GM19240 (cell line): ENCODE results near the gene XKR8.

ENCODE experiments used
- DNase-seq: peaks from one replicate; pipeline ENCODE4 v3.0.0; 2011; ENCODE audit warnings: low spot score; ENCODE audit not compliant: insufficient read length

The XKR8 gene

DNA sequence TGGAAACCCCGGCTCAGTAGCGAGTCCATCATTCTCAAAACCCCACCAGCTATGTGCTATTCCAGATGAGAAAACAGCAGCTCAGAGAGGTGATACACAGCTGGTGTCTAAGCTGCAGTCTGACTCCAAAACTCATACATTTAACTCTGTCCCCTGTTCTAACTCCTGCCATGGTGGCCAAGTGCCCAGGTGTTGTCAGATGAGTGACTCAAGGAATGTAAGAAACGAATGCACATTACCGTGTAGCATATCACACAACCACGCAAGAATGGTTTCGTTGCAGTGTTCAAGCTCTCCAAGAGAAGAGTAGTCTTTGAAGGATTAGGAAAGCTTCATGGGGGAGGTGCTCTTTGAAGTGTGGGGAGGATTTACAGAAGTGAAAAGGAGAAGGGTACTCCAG is 4.7 kb upstream of the XKR8 start:
- no peak for DNase-seq

DNA sequence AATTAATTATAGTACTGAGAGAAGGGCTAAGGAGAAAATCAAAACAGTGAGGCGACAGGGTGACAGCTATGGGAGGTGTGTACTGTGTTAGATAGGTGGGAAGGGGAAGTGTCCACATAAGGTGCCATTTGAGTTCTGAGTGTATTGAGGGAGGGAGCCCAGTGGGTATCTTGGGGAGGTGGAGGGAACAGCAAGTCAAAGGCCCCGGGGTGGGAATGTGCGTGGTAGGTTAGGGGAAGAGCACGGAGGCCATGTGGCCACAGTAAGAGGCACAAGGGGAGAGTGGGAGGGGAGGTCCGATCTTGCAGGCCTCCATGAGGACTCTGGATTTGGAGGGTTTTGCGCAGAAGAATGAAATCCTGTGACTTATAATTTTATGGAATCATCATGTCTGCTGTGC is 3.0 kb upstream of the XKR8 start:
- DNase-seq: no peak

DNA sequence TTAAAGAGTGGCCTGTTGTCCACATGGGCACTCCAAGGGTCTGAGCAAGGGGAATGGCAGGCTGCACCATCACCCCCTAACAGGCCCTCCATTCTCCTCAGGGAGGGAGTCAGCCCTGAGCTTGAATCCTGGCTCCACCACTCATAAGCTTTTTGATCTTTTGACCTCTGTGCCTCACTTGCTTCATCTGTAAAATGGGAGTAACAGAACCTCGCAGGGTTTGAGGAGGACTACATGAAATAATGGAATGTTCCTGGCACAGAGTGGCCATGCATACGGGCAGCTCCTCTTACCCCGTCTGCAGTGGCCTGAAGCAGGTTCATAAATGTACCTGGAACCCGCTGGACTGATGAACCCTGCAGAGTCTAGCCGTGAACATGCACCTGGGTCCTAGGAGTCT is 2.1 kb upstream of the XKR8 start:
- no peak for DNase-seq

DNA sequence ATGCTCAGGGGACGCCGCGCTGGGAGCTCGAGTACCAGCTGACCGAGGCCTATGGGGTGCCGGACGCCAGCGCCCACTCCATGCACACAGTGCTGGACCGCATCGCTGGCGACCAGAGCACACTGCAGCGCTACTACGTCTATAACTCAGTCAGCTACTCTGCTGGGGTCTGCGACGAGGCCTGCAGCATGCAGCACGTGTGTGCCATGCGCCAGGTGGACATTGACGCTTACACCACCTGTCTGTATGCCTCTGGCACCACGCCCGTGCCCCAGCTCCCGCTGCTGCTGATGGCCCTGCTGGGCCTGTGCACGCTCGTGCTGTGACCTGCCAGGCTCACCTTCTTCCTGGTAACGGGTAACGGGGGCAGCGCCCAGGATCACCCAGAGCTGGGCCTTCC is 1.3 kb upstream of the XKR8 start:
- no peak for DNase-seq

DNA sequence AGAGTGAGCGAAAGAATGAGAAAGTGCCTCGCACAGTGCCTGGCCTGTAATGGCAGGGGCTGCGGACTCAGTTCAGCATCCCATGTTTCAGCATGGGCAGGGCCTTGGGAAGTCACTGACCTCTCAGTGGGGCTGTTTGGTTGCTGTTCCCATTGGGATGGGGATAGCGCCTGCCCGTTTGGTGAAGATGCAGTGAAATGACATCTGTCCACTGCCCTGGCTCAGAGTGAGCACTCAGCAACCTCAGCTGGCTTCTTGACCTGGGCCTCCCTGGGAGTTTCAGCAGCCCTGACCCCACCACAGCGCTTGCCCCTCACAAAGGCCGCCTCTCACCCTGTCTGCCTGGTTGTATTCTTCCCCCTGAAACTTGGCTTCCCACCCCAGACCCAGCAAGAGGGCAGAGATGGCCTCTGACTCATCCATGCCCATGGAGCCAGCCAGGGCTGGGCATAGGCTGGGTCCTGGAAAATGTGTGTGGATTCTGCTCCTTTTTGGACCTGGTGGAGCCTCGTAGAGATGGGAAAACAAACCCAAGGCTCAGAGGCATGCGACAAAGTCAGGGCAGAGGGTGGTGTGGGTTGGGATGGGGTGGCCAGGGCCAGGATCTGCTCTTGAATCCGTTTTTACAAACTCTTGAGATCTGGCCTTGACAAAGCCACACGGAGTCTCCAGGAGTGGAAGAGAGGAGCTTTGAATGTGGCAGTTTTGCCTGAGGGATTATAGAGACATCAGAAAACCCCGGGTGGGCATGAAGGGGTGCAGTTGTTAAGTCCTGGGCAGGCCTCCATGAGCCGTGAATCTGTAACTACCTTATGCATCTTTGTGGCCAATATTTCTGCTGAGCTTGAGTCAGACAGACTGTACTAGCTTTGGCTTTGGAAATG is 1.2 kb downstream of the XKR8 start:
- no peak for DNase-seq

DNA sequence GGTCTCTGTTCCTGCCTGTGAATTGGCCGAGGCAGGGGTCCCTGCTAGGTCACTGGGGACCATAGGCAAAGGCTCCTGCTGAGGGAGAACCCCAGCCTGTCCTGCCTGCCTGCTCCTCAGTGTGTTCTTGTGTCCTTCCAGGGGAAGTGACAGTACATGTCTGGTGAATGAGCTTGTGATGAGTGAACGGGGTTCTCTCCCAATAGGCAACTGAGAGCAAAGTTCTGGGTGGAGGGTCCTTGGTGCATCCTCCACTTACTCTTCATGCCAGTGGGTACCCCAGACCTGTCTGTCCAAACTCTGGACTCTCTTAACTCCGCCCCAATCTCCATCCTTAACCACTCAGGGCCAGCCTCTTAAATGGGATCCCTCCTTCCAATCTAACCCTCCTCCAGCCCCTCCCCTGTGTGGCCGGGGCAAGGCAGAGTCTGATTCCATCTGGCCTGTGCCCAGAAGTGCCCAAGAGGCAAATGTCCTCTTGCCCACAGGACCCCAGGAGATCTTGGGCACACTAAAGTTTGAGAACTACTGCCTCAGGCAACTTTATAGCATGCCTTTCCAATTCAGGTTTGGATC is 2.0 kb downstream of the XKR8 start:
- no peak for DNase-seq

DNA sequence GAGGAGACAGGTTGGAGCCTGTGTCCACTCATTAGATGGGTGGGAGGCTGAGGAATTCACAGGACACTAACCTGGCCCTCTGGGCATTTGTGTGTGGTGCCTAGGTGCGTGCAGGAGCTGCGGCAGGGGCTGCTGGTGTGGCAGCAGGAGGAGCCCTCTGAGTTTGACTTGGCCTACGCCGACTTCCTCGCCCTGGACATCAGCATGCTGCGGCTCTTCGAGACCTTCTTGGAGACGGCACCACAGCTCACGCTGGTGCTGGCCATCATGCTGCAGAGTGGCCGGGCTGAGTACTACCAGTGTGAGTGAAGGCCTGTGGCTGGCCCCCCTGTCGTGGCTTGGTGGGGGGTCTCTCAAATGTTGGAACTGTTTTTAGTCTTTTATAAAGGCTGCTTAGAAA is 3.6 kb downstream of the XKR8 start:
- no peak for DNase-seq

DNA sequence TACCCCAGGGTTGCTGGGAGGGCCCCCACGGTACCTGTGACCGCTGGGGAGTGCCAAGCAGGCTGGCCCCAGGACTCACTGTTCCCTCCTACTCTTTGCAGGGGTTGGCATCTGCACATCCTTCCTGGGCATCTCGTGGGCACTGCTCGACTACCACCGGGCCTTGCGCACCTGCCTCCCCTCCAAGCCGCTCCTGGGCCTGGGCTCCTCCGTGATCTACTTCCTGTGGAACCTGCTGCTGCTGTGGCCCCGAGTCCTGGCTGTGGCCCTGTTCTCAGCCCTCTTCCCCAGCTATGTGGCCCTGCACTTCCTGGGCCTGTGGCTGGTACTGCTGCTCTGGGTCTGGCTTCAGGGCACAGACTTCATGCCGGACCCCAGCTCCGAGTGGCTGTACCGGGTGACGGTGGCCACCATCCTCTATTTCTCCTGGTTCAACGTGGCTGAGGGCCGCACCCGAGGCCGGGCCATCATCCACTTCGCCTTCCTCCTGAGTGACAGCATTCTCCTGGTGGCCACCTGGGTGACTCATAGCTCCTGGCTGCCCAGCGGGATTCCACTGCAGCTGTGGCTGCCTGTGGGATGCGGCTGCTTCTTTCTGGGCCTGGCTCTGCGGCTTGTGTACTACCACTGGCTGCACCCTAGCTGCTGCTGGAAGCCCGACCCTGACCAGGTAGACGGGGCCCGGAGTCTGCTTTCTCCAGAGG is 6.8 kb downstream of the XKR8 start:
- DNase-seq: no peak

DNA sequence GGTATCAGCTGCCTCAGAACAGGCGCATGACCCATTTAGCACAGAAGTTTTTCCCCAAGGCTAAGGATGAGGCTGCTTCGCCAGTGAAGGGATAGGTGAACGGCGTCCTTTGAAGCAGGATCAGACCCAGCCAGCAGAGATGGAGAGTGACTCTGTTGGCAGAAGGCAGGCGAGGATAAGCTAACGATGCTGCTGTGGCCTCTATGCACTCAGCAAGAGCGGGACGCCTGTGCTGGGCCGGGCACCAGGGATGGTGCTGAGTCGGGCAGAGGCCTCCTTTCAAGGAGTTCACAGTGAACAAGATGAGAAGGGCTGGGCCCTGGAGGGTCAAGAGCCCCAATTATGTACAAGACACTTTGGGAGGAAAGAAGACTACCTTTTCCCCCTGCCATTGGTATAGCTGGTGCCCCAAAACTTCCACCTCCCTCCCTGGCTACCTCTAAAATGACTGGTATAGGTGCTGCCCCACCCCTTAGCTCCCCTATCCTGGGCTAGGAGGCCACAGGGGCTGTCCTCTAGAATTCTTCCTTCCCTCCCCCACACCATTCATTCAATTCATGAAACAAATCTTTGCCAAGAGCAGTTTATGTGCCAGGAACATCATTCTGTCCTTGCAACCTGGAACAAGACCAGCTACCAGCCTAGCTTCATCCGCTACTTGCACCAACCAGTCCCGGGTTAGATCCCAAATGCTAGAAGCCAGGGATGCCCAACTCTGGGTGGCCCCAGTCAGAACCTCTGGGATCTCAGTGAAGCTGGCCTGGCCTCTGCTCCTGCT is 7.5 kb downstream of the XKR8 start:
- no peak for DNase-seq

DNA sequence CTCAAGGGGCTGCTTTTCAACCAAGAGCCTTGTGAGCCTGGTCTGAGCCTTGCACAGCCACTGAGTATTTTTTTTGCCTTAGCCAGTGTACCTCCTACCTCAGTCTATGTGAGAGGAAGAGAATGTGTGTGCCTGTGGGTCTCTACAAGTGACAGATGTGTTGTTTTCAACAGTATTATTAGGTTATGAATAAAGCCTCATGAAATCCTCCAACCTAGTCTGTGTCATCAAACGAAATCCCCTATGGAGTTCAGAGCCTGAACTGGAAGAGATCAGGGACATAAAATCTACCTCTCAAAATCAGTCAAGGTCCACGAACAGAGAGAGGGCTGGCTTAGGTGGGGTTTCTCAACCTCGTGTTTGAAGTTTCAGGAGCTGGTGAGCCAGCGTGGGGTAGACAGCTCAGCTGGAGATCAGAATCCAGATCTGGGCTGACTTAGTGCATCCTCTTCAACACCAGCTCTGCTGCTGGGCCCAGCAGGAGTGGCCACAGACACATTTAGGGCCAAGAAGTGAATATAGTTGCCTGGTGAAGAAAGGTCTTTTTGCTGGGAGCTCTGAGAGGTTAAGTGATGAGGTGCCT is 8.2 kb downstream of the XKR8 start:
- no peak for DNase-seq

DNA sequence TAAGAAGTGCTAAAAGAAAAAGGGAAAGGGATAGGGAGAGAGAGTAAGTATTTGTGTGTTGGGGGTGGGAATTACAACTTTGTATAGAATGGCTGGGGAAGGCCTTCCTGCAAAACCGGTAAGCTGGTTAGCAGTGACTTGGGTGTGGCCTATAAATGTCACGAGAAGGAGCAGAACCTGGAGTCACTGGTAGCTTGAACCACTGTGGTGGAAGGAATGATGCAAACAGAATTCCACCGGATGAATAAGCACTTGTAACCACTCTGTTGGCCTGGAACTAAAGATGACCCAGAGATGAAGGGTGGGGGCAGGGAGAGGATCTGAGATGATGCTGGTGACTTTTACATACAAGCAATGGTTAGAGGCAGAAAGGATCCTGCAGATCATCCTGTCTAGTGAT is 8.9 kb downstream of the XKR8 start:
- DNase-seq: no peak

DNA sequence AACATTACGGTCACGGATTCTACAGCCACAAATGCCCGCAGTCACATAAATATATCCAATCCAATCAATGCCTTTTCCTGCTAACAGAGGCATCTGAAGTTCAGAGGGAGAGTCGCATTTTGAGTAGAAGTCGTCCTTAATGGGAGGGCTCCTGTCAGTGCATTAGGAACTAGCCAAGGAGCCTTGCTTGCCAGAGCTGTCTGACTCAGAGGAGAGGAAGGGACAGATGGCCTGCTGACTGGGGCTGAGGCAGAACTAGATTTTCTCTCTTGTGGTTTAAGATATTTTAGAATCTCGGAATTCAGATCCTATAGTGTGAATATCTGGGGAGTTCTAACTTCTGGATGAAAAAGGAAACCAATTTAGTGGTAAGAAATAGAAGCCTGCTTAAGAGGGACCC is 10.6 kb downstream of the XKR8 start:
- no peak for DNase-seq

DNA sequence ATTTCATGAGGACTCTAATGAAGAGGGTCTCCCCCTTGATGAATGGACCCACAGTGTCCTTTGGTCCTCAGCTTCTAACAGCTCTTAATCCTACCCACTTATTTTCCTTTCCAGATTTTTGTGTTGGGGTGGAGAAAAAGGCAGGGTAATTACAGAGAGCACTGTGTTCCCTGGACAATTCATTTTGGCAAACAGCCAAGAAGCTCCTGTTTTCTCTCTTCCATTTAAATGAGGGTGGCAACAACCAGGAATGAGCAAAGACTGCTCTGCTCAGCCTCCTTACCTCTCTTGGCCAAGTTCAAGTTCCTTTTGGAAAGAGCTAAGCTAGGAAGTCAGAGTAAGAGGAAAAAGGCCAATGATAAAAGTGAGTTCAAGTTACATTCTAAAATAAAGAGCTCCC is 11.9 kb downstream of the XKR8 start:
- DNase-seq: no peak

DNA sequence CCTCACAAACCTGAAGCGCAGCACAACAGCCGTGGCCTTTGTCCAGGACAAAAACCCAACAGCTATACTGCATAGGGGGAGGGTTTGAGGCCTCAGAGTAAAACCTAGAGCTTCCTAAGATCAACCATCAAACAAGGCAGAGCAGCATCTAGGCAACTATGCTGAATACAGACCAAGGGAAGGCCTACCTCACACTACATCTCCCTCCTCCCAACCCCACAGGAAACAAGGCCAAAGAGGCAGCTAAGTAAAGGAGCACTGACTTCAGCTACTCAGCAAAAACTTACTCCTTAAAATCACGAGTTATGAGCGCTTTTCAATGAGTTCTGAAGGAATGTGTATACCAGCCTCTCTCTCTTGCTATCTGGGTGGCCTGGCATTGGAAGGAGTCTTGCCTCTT is 12.4 kb downstream of the XKR8 start:
- DNase-seq: no peak

DNA sequence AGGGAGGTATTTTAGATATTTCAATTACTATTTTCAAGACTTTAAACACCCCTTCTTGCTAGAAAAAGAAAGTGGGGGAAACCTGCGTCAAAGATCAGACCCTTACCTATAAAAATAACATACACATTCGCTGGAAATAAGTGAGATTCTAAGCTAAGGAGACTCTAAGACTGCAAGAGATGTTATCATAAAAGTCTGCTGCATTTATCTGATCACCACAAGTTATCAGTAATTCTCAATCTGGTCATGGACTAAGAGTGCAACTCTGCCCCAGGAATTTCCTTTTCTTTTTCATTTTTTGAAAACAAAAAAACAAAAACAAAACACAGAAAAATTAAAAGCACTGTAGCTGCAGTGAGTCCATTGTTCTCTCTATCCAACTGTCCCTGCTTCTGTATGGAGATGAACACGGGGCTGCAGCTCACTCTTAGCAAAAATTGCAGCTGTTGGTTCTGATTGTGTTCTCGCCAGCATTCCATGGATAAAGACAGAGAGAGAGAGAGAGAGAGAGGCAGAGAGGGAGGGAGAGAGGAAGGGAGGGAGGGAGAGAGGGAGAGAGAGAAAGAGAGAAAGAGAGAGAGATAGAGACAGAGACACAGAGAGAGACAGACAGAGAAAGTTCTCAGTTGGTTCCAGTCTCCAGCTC is 14.1 kb downstream of the XKR8 start:
- no peak for DNase-seq

DNA sequence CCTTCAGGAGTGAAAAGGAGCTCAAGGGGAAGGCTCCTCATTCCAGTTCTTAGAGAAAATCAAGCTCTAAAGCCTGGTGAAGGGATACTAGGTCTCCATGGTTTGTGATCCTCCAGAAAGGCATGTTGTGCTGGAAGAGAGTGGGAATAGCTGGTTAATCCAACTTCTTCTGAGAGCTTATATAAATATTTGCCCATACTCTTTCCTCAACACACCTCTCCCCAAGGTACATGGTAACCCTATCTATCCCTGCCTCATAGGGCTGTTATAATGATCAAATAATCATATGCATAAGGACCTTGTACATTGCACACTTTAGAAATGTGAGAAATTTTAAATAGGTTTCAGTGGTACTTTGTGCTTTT is 14.6 kb downstream of the XKR8 start:
- no peak for DNase-seq

DNA sequence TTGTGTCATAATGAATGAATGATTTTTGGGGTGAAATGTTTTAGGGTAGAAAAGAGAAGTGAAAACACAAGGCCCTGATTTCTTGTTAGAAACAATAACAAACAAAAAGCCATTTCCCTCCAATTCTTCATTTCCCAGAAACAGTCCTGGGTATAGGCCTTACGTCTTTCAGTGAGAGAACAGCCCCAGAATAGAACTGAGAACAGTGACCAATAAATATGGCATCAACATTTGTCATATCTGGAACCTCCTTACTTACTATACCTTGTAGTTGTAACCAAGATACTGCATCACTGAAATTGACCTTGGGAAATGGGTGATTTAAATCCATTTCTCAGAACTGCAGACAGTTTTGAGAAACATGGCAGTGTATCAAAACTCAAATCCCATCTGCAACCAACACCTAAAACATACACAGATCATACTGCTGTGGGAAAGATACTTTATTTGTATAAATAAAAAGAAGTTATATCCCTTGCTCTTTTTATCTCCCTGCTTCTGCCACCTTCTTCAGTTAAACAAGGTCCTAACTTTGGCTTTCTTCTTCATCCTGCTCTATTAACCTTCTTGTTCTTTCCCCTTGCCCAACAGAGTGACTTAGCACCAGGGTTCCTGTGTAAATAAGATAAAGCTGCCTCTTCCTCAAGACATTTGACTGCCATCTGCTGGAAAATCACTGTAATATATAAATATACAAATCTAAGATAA is 19.5 kb downstream of the XKR8 start:
- DNase-seq: no peak

DNA sequence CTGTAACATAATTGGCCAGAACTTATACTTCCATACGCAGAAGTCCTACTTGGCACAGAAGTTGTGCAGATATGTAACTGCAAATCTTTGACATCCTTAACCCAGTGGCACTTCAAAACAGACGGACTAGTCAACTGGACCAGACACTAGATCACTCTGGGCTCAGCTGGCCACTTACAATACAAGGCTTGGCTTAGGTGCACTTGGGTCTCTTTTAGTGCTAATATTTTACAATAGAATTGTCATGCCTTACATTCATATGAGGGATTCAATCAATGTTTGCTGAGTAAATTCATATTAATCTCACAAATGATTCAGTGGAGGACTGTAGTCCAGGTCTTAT is 20.1 kb downstream of the XKR8 start:
- no peak for DNase-seq

DNA sequence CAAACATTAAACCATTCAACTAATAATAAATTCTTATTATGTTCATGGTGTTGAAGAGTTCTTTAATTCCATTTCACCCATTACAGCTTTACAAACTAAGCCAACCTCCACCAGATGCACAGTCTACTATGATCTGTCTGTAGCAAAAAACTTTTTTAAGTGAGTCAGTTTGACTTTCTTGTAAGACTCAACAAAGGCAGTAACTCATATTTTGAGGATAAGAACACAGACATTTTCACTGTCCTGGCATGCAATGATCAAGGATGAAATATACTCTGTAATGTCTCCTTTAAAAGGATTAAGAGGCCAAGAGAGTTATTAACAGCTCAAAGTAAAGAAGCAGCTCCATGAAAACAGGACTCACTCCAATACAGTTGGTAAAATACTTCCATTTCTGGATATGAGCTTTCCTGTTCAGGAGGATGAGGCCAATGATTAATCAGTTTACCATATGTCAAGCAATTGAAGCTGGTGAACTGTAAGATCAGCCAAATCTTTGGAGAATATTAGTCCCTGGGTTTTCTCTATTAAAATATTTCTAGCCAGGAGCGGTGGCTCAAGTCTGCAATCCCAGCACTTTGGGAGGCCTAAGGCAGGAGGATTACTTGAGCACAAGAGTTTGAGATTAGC is 20.6 kb downstream of the XKR8 start:
- DNase-seq: no peak

DNA sequence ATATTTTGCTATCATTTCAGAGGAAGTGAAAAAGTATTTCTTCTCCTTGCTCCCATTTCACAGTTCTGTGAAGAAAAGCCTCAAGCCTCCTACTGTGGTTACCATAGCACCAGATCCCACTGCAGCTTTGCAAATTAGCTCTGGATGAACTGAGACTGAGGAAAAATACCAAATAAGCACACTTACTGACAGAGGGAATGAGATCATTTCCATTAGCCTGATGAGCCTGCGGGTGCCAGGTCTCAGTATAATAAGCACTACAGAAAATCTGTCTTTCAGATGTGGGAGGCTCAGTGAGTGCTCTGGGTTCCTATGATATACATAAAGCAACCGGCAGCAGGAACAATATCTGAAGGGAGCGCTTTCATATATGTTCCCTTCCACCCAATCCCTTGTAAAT is 21.4 kb downstream of the XKR8 start:
- no peak for DNase-seq
